Right lobe of liver (tissue), 6 donors: ENCODE data around the gene AIFM3. TPM values are rescaled to one million over a fixed set of nuclear protein-coding genes. Genes with fewer than 3 reads are reported as not detected.
"Not testable (repeated sequence)": the region's sequence is repeated elsewhere in the genome, so short reads cannot be mapped to it uniquely, and the experiment has no call there.

Source experiments
- ATAC-seq, 4 donors: fragments of 200-7000 bp; cut with Tn5 transposase; one replicate each; pipeline ENCODE4 v1.9.1; 2020; ENCODE audit warnings: mild to moderate bottlenecking in 4 of 4, moderate library complexity in 4 of 4
- DNase-seq, 3 donors: peaks; one replicate each; pipeline ENCODE4 v3.0.0-alpha.2; 2020
- H3K27ac ChIP-seq, 3 donors: fragments of 200-600 bp; one replicate each; pipeline ENCODE4 v1.8.0; 2022
- H3K27me3 ChIP-seq, 2 donors: fragments of 200-600 bp; one replicate each; pipeline ENCODE4 v1.8.0; 2022
- H3K36me3 ChIP-seq, 4 donors: fragments of 200-600 bp; sonication (generic) in 1 of 4; one replicate each; pipeline versions ENCODE4 v1.5.1 to v1.8.0; 2017 to 2022; ENCODE audit warnings: control low read depth in 1 of 4
- H3K4me1 ChIP-seq, 4 donors: fragments of 200-600 bp; sonication (generic) in 1 of 4; one replicate each; pipeline versions ENCODE4 v1.5.1 to v1.8.0; 2017 to 2022; ENCODE audit warnings: control low read depth in 1 of 4
- H3K4me3 ChIP-seq, 3 donors: fragments of 200-600 bp; one replicate each; pipeline ENCODE4 v1.8.0; 2022
- H3K9me3 ChIP-seq, 4 donors: fragments of 200-600 bp; sonication (generic) in 1 of 4; one replicate each; pipeline versions ENCODE4 v1.5.1 to v1.8.0; 2017 to 2022; ENCODE audit warnings: control low read depth in 1 of 4
- CTCF ChIP-seq, 4 donors: fragments of 200-600 bp in 3 of 4; fragments of 450-650 bp in 1 of 4; IDR thresholded peaks; one replicate each; pipeline versions ENCODE4 v1.5.1 to v1.8.0; 2016 to 2022; ENCODE audit warnings: antibody characterized with exemption in 4 of 4, mild to moderate bottlenecking in 2 of 4
- POLR2A ChIP-seq: fragments of 450-650 bp; IDR thresholded peaks from one replicate; pipeline ENCODE4 v1.6.1; 2017; ENCODE audit warnings: antibody characterized with exemption, mild to moderate bottlenecking
- WGBS: methylation state at CpG from one replicate; pipeline ENCODE4 v1.1.6; 2018; ENCODE audit warnings: low coverage, low lambda C conversion rate; ENCODE audit not compliant: insufficient coverage; ENCODE audit errors: missing lambda C conversion rate; 5-methylcytosine and 5-hydroxymethylcytosine counted together
- intact Hi-C, 2 donors: fragments of 100-400 bp; cut with DNase I; formaldehyde crosslinking; loops; one replicate each; pipeline versions ENCODE4 v1.11.2 to v1.14.1; 2022
- total RNA-seq, 6 experiments: library from RNA; depleted of rRNA in 2 of 6; stranded (reverse); fragments of >200 nt in 2 of 6; fragmentation: NEBNext Ultra II Directional in 3 of 6; extraction: Animal tissue kit (Norgen Biotek cat#: 25700) in 3 of 6; gene quantifications; one replicate each; pipeline versions ENCODE4 v1.1.0 to v1.2.4, GENCODE V29; 2016 to 2023
- donor health status: DM: no; HTN: yes; CAD: no.
- donor health status: DM: no; HTN: no; CAD: no.
- donor health status: DM: no; HTN: no; CAD: no.
- donor health status: DM: no; HTN: yes; CAD: no.
- donor health status: DM: no; HTN: yes; CAD: no.

The AIFM3 gene
- total RNA-seq, 6 experiments from 2014 or later, result 0.37 to 1.4 (median 1.0) TPM

DNA sequence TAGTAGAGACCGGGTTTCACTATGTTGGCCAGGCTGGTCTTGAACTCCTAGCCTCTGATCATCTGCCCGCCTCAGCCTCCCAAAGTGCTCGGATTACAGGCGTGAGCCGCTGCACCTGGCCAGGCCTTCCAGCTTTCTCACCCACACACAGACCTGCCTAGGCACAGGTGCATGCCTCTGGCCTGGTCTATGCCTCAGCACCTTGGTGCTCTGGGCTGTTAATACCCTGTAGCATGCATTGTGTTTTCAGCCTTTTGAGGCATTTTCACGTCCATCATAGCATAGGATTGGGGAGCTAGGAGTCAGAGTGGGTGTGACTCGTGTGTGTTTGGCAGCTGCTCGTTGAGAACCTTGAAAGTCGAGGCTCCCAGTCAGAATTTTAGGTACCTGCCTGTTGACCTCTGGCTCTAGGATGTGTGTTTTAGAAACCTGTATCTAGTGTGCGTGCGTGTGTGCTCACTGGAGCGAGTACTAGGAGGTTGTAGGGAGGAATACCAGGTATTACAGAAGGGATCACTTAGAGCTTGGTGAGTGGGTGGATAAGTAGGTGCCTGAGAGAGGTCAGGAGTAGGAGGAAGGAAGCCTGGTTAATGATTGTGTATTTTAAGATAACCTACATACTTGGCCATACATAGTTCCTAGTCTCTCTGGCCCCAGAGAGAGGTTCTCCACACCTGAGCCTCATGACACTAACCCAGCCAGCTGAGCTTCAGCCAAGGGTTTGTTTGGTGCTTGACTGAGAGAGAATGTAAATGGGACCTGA is 29.8 kb upstream of the AIFM3 start:
- ATAC-seq (peak; percentile 76 to 90 (median 81)), DNase-seq (peak in 1 of 3 donors; percentile 81)
- no peak for TF ChIP-seq CTCF (IDR thresholded peaks at IDR 0.05)
- no peak for TF ChIP-seq POLR2A
- no peaks in the 10 kb centered on the region for H3K27me3 ChIP-seq
- H3K9me3 ChIP-seq, result no peaks in the 10 kb centered on the region
- H3K4me1 ChIP-seq, result peaks cover 0 to 57% (median 24%) of the 10 kb centered on the region in 4 donors
- H3K36me3 ChIP-seq, result peaks cover 0 to 18% (median 10%) of the 10 kb centered on the region in 4 donors
- H3K4me3 ChIP-seq, result no peak overlapping the region
- intact Hi-C loops, result no loop called here
- H3K27ac ChIP-seq, result peak overlapping the region in 2 of 3 donors; percentile 54 to 66
- WGBS, result 35% methylated on average over 12 of the region's 12 CpGs

GRCh38 chr22:20937794-20938671 is 29.0 kb upstream of the AIFM3 start:
- Histone ChIP-seq H3K4me3 (no peak overlapping the region), H3K27ac (peak overlapping the region in 2 of 3 donors; percentile 54 to 66), H3K36me3 (peaks cover 0 to 18% (median 10%) of the 10 kb centered on the region in 4 donors), H3K9me3 (no peaks in the 10 kb centered on the region), H3K4me1 (peaks cover 0 to 60% (median 24%) of the 10 kb centered on the region in 4 donors), H3K27me3 (no peaks in the 10 kb centered on the region)
- ATAC-seq (peak; percentile 70 to 89 (median 76)), DNase-seq (peak in 1 of 3 donors; percentile 72)
- intact Hi-C loops, result no loop called here
- WGBS, result 55% methylated on average over 8 of the region's 8 CpGs
- TF ChIP-seq POLR2A, result no peak
- TF ChIP-seq CTCF (IDR thresholded peaks at IDR 0.05), result no peak

DNA sequence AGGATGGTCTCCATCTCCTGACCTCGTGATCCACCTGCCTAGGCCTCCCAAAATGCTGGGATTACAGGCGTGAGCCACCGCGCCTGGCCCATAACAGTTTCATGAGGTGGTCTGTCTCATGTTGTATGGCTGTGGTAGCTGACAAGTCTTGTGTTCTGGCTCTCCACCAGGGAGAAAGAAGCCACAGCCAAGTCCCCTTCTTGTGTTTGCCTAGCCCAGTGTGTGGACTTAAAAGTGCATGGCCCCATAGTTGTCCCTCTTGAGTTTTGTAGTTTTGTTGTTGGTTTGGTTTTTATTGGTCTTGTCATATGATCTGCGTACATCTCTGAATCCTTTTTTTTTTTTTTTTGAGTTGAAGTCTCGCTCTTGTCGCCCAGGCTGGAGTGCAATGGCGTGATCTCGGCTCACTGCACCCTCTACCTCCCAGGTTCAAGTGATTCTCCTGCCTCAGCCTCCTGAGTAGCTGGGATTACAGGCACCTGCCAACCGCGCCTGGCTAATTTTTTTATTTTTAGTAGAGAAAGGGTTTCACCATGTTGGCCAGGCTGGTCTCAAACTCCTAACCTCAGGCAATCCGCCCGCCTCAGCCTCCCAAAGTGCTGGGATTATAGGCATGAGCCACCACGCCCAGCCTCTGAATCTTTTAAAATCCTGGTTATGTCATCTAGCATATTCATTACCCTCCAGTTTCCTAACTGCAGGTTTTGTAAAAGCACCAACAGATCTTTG is 27.4 kb upstream of the AIFM3 start:
- not testable (repeated sequence) for DNase-seq, H3K9me3 ChIP-seq, H3K27ac ChIP-seq, H3K27me3 ChIP-seq, ATAC-seq, H3K4me3 ChIP-seq, H3K36me3 ChIP-seq
- H3K4me1 ChIP-seq, result peaks cover 0 to 60% (median 24%) of the 10 kb centered on the region in 4 donors
- intact Hi-C loops, result loop anchor here in 1 of 2 donors (10.0 kb wide), 1 partner anchor 55 kb away; no protein-coding TSS in a partner anchor
- 95% methylated on average over 10 of the region's 14 CpGs for WGBS

DNA sequence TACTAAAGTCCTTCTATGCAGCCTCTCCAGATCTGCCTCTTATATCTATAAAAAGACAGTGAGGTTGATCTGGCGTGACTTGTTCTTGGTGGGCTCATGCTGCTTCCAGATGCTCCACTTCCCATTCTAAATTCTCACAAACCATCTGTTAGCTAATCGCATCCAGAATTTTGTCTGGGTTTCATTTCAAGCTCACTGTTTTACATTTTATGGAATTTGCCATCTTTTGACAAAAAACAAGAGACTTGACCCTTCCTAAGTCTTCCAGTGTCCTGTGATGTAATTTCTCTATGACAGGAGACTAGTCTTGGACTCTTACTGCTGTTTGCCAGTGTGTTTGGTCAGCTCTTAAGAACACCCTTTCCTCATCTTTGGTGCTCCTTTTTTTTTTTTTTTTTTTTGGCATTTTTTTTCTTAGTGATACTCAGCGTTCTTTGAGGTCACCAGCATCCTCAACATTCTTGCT is 26.8 kb upstream of the AIFM3 start:
- peaks cover 0 to 60% (median 24%) of the 10 kb centered on the region in 4 donors for H3K4me1 ChIP-seq
- intact Hi-C loops, result loop anchor here in 1 of 2 donors (10.0 kb wide), 1 partner anchor 55 kb away; no protein-coding TSS in a partner anchor
- no peaks in the 10 kb centered on the region for H3K27me3 ChIP-seq

More for the DNA sequence above, 26.8 kb upstream of the AIFM3 start:
- DNase-seq (no peak), ATAC-seq (no peak)
- Histone ChIP-seq H3K9me3 (no peaks in the 10 kb centered on the region), H3K4me3 (no peak overlapping the region), H3K36me3 (peaks cover 0 to 1% (median under 1%) of the 10 kb centered on the region in 4 donors), H3K27ac (no peak overlapping the region)
- TF ChIP-seq CTCF (IDR thresholded peaks at IDR 0.05) (no peak), POLR2A (no peak)
- 92% methylated on average over 2 of the region's 3 CpGs for WGBS
